ENCODE results near the gene PTCSC3. TPM values are rescaled to one million over a fixed set of nuclear protein-coding genes. Genes with fewer than 3 reads are reported as not detected.

The PTCSC3 gene
- not detected for total RNA-seq

DNA sequence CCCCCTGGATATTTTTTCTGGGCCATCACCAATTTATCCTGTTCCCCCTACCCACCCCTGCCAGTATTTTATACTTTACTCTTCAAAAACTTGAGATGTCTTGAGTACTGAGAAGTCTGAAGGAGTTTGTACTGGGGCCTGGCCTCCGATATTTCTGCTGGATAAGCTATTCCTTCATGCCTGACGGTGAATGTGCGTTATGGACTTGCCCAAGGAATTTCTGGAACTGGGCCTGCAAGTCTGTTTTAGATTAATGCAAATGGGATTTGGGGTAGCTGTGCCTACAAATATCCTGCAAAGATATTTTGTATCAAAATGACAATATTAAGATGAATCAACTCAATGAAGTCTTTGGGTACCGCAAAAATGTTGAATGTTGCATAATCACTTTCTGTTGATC is at the start of gene PTCSC3:
Gene PTCSC3, minus strand, starts transcription at position 199 of the 400 bp plus-strand sequence.
- Mint-ChIP-seq H3K4me1 (no peaks in the 10 kb centered on the region), H3K36me3 (no peaks in the 10 kb centered on the region), H3K27me3 (peaks cover 5% of the 10 kb centered on the region), H3K9me3 (no peaks in the 10 kb centered on the region), H3K27ac (no peak within 1 kb of the TSS), H3K4me3 (no peak within 1 kb of the TSS)
- DNase-seq, result no peak
- POLR2A ChIA-PET, result no interaction called here
- no peak for ATAC-seq (ENCODE audit: low read depth)

DNA sequence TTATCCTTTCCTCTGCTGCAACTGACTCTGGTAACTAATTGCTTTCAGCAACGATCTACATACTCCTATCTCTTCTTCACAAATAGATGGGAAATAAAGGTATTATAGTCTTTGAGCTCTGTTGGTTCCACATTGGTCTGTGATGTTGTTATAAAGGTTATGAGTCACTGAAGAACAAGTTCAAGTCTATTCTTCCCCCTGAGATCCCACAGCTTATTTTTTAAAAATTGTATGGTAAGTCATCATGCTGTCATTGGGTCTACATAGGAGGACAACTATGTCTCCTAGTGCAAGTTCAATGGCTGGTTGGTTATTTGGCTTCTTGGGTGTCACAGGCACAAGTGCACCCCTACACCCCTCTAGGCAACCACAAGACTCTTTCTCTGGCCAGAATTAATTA is 49.6 kb upstream of the PTCSC3 start:
- Mint-ChIP-seq H3K27ac (no peak overlapping the region), H3K36me3 (no peaks in the 10 kb centered on the region), H3K4me3 (no peak overlapping the region), H3K9me3 (no peaks in the 10 kb centered on the region), H3K27me3 (peaks cover 2% of the 10 kb centered on the region), H3K4me1 (no peaks in the 10 kb centered on the region)
- ATAC-seq (ENCODE audit: low read depth) (no peak), DNase-seq (no peak)
- POLR2A ChIA-PET, result no interaction called here

DNA sequence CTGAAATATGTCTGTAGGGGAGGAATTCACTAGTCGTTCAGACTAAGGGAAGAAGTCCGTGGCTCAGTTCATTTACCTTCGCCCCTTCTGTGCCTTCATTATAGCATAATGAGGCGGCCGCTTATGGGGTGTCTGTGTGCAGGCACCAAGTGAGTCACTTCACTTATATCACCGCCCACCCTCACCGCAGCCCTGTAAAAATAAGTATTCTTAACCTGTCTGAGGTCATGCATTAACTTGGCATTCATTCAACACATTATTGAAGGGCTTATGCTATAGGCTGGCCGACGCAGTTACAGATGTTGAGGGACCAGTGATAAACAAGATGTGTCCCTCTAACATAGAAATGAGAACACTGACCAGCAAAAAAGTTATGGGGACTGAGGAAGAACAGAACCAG is 47.7 kb upstream of the PTCSC3 start:
- Mint-ChIP-seq H3K27ac (no peak overlapping the region), H3K36me3 (no peaks in the 10 kb centered on the region), H3K27me3 (peaks cover 2% of the 10 kb centered on the region), H3K4me3 (no peak overlapping the region), H3K4me1 (no peaks in the 10 kb centered on the region), H3K9me3 (no peaks in the 10 kb centered on the region)
- POLR2A ChIA-PET, result interaction anchor here (0.6 kb wide), 1 partner anchor 734 kb away, joined by 3 read pairs; no protein-coding TSS in a partner anchor
- ATAC-seq (ENCODE audit: low read depth) (no peak), DNase-seq (no peak)

DNA sequence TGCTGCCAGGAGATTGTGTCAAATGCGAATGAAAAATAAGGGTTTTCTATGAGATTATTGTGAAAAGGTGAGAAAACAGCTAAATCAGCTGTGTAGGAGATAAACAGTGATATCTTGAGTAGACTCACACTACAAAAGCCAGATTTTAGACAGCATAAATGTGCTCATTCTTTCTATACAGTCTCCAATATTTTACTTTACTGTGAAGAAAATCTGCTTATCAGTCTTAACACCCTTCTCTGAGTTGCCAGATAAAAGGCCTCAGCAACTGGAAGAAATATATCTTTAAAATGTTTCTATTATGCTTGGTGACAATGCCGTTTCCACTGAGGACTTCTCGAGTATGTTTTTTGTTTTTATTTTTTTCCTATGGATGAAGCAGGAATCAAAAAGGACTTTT is 47.0 kb upstream of the PTCSC3 start:
- Mint-ChIP-seq H3K36me3 (no peaks in the 10 kb centered on the region), H3K4me1 (no peaks in the 10 kb centered on the region), H3K27me3 (peaks cover 2% of the 10 kb centered on the region), H3K9me3 (no peaks in the 10 kb centered on the region), H3K27ac (no peak overlapping the region), H3K4me3 (no peak overlapping the region)
- ATAC-seq (ENCODE audit: low read depth) (no peak), DNase-seq (no peak)
- POLR2A ChIA-PET, result no interaction called here

DNA sequence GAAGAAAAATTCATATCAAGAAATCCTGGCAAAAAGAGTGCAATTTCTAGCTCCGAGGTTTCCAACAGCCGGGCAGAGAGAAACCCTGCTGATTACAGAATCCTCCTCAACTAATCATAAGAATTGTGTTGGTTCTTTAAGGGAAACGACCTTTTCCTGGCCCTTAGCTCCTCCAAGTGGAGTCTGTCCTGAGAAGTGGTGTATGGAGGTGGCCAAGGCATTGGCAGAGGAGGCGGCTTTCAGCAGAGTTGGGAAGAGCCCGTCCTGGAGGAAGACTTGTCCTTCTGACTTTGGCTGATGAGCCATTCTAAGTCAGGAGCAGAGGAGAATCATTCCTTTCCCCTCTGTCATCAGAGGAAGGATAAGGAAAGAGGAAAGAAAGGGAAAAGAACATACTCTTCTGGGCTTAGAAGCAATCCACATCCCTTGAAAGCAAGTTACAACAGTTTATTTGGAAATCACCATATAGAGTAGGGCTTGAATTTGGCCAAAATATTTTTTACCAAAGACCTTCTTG is 46.5 kb upstream of the PTCSC3 start:
- Mint-ChIP-seq H3K27me3 (peaks cover 4% of the 10 kb centered on the region), H3K4me1 (no peaks in the 10 kb centered on the region), H3K27ac (no peak overlapping the region), H3K4me3 (no peak overlapping the region), H3K9me3 (no peaks in the 10 kb centered on the region), H3K36me3 (no peaks in the 10 kb centered on the region)
- POLR2A ChIA-PET, result no interaction called here
- DNase-seq, result no peak
- ATAC-seq (ENCODE audit: low read depth), result no peak

DNA sequence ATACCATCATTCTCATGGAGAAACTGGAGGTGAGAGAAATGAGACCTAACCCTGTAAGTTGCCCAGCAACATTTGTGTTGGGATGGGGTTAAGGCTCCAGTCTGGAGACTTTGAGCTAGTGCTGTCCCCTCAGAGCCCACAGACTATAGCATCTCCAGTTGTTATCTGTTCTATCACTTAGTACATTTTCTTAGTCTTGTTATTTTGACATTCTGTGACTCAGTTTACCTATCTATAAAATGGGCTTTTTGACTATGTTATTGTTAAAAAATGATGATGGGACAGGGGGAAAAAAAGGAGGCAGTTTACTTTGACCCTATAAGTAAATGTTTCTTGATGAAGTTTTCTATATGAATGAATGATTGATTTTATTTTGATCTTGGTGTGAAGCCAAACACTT is 45.8 kb upstream of the PTCSC3 start:
- Mint-ChIP-seq H3K4me1 (no peaks in the 10 kb centered on the region), H3K9me3 (no peaks in the 10 kb centered on the region), H3K36me3 (no peaks in the 10 kb centered on the region), H3K27ac (no peak overlapping the region), H3K27me3 (peaks cover 4% of the 10 kb centered on the region), H3K4me3 (no peak overlapping the region)
- ATAC-seq (ENCODE audit: low read depth) (no peak), DNase-seq (no peak)
- POLR2A ChIA-PET, result no interaction called here

DNA sequence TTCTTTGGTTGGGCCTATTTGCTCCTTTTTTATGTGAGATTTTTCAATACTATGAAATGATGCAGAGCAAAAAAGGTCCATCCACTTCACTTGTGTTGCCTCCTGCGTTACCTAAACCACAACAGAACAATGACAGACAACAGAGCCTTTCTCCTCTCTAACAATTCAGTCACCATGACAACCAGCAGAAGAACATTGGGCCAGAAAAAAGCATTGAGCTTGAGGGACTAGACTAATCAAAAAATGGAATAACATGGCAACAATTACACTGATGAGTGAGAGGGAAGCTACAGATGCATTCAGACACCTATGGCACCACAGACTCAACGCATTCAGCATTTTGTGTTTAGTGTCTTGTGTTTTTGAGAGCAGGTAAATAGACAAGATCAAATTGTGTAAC is 44.6 kb upstream of the PTCSC3 start:
- ATAC-seq (ENCODE audit: low read depth) (no peak), DNase-seq (no peak)
- peaks cover 4% of the 10 kb centered on the region for H3K27me3 Mint-ChIP-seq
- H3K27ac Mint-ChIP-seq, result no peak overlapping the region
- no peaks in the 10 kb centered on the region for H3K9me3 Mint-ChIP-seq
- no peak overlapping the region for H3K4me3 Mint-ChIP-seq
- H3K36me3 Mint-ChIP-seq, result no peaks in the 10 kb centered on the region
- POLR2A ChIA-PET, result no interaction called here
- no peaks in the 10 kb centered on the region for H3K4me1 Mint-ChIP-seq

DNA sequence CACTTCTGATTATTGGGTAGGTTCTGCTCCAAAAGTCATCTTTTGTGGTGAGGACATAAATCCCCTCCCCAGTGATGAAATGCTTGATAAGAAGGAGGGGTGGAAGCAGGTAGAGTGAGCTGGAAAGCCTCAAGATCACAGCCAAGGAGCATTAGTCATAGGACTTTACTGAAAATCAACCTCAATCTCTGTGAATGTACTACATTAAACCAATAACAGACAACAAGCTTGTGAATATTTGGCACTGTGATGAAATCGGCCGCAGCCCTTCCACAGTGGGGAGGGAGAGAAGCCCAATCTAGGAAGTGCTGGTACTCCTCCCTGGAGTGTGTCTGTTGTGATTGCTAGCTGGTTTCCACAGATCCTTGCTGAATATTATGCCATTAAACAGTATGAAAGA is 41.2 kb upstream of the PTCSC3 start:
- DNase-seq, result no peak
- Mint-ChIP-seq H3K4me1 (no peaks in the 10 kb centered on the region), H3K4me3 (no peak overlapping the region), H3K27me3 (peaks cover 5% of the 10 kb centered on the region), H3K9me3 (no peaks in the 10 kb centered on the region), H3K27ac (no peak overlapping the region), H3K36me3 (no peaks in the 10 kb centered on the region)
- POLR2A ChIA-PET, result no interaction called here
- no peak for ATAC-seq (ENCODE audit: low read depth)

DNA sequence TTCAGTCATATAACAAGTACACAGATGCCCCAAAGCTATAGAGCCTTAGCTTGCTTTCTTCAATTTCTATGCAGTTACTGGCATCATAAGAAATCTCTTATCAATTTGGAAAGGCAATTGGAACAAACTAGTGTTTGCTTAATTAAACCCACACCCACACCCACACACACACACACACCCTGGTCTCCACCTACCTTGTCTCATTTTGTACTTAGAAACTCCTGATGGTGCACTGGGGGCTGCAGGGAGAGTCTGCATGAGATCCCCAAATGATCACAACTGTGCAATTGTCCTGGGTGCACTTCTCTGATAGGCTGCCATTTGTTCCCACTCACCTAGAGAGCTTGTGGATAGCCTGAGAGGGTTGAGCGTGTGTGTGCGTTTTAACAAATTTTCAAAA is 40.5 kb upstream of the PTCSC3 start:
- Mint-ChIP-seq H3K4me3 (no peak overlapping the region), H3K4me1 (no peaks in the 10 kb centered on the region), H3K36me3 (no peaks in the 10 kb centered on the region), H3K9me3 (no peaks in the 10 kb centered on the region), H3K27ac (no peak overlapping the region), H3K27me3 (peaks cover 3% of the 10 kb centered on the region)
- POLR2A ChIA-PET, result no interaction called here
- DNase-seq (no peak), ATAC-seq (ENCODE audit: low read depth) (no peak)

DNA sequence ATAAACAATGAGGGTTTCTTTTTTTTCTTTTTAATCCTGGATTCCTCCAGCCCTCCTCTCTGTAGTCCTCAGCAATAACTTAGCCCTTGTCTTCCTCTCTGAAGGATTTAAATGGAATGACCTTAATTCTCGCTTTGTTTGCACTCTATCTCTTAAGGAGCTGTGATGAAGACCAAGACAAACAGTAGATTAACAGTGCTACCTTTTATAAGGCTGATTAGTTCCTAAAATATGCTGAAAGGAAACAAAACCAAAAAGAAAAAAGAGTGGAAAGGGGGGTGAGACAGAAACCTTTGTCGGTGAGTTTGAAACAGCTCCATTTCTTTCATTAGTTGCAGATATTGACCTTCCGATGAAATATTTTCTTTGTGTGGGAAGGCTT is 38.7 kb upstream of the PTCSC3 start:
- Mint-ChIP-seq H3K36me3 (no peaks in the 10 kb centered on the region), H3K4me1 (no peaks in the 10 kb centered on the region), H3K27me3 (peaks cover 3% of the 10 kb centered on the region), H3K27ac (no peak overlapping the region), H3K4me3 (no peak overlapping the region), H3K9me3 (no peaks in the 10 kb centered on the region)
- DNase-seq (no peak), ATAC-seq (ENCODE audit: low read depth) (no peak)
- POLR2A ChIA-PET, result no interaction called here

DNA sequence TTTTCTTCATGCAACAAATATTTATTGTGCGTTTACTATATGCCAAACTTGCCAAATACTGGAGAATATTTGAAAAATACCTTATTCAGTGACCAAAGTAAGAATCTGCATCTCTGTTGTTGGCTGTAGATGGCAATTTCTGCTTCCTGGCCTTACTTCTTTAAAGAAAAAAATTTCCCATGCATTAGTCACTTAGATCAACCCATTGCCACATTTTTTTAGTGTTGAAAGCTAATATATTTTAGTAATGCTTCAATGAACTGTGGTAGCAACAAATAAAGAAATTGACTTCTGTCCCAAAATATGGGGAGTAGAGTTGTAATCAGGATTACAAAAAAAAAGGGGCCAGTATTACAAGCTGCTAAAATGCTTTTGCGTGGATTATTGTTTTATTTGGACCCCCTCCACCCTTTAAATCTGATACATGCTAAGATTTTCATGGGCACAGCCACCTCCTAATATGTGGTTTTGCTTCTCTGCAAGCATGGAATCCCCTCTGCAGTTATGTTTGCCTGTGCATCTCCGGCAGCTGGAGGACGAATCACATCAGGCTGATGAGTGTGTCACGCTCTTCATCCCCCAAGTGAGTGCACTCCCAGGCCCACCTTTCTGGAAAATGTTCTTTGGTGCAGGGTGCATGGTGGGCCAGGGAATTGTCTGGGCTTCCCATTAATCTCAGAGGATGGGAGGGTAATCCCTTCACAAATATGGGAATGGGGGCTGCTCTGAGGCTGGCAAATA is 38.1 kb upstream of the PTCSC3 start:
- Mint-ChIP-seq H3K27me3 (peaks cover 3% of the 10 kb centered on the region), H3K4me1 (no peaks in the 10 kb centered on the region), H3K9me3 (no peaks in the 10 kb centered on the region), H3K4me3 (no peak overlapping the region), H3K36me3 (no peaks in the 10 kb centered on the region), H3K27ac (no peak overlapping the region)
- no peak for ATAC-seq (ENCODE audit: low read depth)
- DNase-seq, result no peak
- POLR2A ChIA-PET, result no interaction called here

DNA sequence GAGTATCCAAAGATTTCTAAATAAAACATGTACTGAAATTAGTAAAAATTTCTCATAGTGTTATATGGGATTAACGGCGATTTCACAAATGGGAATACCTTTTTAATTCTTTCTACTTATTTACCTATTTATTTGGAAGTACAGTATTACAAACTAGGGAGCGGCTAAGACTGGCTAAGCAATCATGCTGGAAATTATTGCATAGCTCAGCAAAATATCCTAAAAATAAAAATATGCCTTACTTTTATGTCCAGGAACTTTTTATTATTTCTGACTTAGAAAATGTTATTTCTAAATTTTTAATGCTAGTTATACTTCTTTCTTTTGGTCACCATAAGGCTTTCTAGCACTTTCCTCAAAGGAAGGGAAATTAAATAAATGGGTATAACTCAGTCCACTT is 36.5 kb upstream of the PTCSC3 start:
- H3K27ac Mint-ChIP-seq, result no peak overlapping the region
- POLR2A ChIA-PET, result no interaction called here
- no peaks in the 10 kb centered on the region for H3K36me3 Mint-ChIP-seq
- H3K4me3 Mint-ChIP-seq, result no peak overlapping the region
- H3K9me3 Mint-ChIP-seq, result no peaks in the 10 kb centered on the region
- no peaks in the 10 kb centered on the region for H3K4me1 Mint-ChIP-seq
- ATAC-seq (ENCODE audit: low read depth), result no peak
- H3K27me3 Mint-ChIP-seq, result peaks cover 2% of the 10 kb centered on the region
- no peak for DNase-seq

DNA sequence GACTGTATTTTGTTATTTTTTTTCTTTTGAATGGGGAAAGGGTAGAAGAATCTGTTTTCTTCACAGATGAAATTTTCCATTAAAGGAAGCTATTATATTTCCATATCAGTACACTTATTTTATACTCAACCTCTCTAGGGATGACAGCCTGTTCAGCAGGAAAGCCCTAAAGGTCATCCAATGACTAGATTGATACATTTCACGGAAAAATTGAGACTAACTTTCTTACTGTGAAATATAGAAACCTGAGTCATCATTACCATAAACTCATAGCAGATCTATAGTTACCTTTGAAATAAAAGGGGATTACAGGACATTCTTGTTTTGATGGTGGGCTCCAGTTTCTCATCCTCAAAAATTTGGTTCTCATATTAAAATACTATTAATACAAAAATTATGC is 36.1 kb upstream of the PTCSC3 start:
- Mint-ChIP-seq H3K4me3 (no peak overlapping the region), H3K4me1 (no peaks in the 10 kb centered on the region), H3K9me3 (no peaks in the 10 kb centered on the region), H3K27ac (no peak overlapping the region), H3K27me3 (peaks cover 2% of the 10 kb centered on the region), H3K36me3 (no peaks in the 10 kb centered on the region)
- ATAC-seq (ENCODE audit: low read depth), result no peak
- POLR2A ChIA-PET, result no interaction called here
- DNase-seq, result no peak

DNA sequence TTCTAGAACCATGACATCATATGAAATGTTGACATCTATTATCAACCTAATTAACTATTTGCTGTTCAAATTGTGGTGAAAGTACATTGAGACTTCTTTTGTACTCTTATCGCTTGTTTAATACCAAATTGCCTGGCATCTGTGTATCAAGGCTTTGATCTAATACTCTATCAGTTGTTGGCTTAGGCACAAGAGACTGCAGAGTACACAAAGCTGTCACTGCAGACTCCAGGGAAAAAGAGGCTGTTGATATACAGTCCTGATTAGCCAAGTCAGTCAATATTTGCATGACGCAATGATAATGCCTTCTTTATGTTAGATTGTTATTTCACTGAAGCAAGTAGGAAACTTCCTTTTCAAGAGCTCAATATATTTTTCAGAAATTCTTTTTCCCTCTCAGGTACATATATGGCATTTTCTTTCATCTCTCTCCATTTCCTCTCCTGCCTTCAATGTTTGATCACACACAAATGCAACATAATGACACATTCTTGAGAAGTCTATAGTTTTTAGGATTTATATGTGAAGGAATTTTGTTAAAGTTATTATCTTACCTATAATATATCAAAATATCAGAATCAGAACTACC is 32.3 kb upstream of the PTCSC3 start:
- Mint-ChIP-seq H3K36me3 (no peaks in the 10 kb centered on the region), H3K4me3 (no peak overlapping the region), H3K27me3 (peaks cover 4% of the 10 kb centered on the region), H3K9me3 (no peaks in the 10 kb centered on the region), H3K4me1 (no peaks in the 10 kb centered on the region), H3K27ac (no peak overlapping the region)
- POLR2A ChIA-PET, result no interaction called here
- DNase-seq (no peak), ATAC-seq (ENCODE audit: low read depth) (no peak)

Measured in activated naive CD8-positive, alpha-beta T cell treated with anti-CD3 and anti-CD28 coated beads, Interleukin-2, amount 10 ng/mL, durations not matched to agents 7 days and 5 days (primary cell).